GM19468 (cell line): ENCODE results near the gene STAC3.

Experiments
- ATAC-seq: cut with Tn5 transposase; IDR thresholded peaks from one replicate; pipeline ENCODE4 v1.9.1; 2021; ENCODE audit warnings: mild to moderate bottlenecking, moderate library complexity, moderate number of reproducible peaks; ENCODE audit not compliant: unreplicated experiment; ENCODE audit errors: extremely low read depth

Gene STAC3

DNA sequence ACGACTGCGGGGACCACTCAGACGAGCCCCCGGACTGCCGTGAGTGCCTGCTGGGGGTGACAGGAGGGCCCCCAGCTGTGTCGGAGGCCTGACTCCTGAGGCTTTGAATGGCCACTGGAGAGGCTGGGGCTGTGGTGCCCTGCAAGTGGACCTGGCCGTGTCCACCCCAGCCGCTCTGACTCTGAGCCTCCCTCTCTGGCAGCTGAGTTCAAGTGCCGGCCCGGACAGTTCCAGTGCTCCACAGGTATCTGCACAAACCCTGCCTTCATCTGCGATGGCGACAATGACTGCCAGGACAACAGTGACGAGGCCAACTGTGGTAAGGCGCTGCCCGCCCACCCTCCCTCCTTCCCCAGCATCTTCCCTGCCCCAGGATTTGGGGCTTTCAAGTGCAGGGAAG, 50.5 kb downstream of the STAC3 start:
- ATAC-seq = no peak

DNA sequence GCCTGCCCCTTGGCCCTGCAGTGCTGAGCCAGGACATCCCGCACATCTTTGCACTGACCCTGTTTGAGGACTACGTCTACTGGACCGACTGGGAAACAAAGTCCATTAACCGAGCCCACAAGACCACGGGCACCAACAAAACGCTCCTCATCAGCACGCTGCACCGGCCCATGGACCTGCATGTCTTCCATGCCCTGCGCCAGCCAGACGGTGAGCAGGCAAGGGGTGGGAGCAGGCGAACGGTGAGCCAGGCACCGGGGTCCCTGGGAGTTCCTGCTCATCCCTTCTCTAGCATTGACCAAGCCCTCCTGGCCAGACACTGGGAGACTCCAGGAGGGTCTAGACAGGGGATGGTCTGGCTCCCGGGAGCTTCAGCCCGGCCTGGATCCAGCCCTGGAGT, 51.8 kb downstream of the STAC3 start:
- ATAC-seq = no peak

DNA sequence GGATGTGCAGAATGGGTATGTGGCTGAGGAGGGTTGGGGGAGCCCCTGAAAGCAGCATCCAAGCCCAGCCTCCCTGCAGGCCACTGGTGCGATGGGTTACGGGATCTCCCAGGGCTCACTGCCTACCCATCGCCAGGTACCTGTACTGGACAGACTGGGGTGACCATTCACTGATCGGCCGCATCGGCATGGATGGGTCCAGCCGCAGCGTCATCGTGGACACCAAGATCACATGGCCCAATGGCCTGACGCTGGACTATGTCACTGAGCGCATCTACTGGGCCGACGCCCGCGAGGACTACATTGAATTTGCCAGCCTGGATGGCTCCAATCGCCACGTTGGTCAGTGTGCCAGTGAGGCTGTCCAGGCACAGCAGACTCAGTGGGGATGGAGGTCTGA, 52.7 kb downstream of the STAC3 start:
- ATAC-seq = no peak

DNA sequence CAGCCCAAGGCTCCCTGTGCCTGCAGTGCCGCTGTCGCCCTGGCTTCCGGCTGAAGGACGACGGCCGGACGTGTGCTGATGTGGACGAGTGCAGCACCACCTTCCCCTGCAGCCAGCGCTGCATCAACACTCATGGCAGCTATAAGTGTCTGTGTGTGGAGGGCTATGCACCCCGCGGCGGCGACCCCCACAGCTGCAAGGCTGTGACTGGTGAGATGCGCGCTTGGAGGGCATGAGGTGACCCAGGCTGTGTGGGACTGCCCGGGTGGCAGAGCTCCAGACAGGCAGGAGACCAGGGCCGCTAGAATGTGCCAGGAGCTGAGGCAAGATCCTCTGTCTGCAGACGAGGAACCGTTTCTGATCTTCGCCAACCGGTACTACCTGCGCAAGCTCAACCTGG, 54.0 kb downstream of the STAC3 start:
- ATAC-seq = no peak

DNA sequence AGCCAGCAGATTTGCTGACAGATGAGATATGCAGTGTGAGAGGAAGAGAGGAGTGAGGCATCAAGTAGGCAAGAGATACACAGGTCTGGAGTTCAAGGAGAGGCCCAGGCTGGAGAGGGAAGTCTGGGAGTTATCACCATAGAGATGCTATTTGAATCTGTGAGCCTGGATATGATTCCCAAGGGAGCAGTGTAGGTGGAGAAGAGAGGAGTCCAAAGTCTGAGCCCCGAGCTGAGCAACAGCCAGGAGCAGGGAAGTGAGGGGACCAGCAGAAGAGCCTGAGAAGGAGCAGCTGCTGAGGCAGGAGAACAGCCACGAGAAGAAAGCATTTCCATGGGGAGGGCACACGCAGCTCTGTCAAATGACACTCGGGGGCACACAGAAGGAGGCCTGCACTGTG, 54.5 kb downstream of the STAC3 start:
- no peak for ATAC-seq

DNA sequence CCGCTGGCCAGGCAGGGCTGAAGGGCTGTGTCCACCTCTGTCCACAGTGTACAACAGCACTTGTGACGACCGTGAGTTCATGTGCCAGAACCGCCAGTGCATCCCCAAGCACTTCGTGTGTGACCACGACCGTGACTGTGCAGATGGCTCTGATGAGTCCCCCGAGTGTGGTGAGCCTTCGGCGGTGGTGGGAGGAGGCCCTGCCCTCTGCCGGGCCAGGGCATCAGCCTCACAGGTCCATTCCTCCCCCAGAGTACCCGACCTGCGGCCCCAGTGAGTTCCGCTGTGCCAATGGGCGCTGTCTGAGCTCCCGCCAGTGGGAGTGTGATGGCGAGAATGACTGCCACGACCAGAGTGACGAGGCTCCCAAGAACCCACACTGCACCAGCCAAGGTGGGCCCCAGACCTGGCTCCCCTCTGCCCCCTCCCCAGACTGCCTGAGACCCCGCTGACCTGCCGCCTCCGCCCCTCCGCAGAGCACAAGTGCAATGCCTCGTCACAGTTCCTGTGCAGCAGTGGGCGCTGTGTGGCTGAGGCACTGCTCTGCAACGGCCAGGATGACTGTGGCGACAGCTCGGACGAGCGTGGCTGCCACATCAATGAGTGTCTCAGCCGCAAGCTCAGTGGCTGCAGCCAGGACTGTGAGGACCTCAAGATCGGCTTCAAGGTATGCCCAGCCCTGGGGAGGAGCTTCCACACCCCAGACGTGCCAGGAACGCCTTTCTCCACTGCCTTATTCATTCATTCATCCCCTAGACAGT, 55.2 kb downstream of the STAC3 start:
- ATAC-seq = no peak

DNA sequence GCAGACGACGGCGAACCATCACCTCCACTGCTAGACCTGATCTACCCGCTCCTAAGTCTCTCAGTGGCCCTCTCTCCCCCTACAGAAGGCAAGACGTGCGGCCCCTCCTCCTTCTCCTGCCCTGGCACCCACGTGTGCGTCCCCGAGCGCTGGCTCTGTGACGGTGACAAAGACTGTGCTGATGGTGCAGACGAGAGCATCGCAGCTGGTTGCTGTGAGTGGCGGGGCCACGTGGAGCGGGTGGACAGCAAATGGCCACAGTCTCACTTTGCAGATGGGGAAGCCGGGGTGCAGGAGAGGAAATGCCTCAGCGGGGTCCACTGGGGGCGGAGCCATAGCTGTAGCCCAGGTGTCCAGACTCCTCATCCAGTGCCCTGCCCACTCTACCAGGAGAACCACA, 55.8 kb downstream of the STAC3 start:
- ATAC-seq = no peak

DNA sequence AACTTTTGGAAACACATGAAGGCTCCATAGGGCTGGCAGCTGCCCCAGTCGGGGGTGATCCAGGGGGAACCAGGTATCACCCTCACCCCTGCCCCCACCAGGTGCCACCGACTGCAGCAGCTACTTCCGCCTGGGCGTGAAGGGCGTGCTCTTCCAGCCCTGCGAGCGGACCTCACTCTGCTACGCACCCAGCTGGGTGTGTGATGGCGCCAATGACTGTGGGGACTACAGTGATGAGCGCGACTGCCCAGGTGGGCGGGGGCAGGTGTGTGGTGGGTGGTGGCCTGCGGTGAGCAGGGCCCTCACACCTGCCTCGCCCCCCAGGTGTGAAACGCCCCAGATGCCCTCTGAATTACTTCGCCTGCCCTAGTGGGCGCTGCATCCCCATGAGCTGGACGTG, 56.7 kb downstream of the STAC3 start:
- ATAC-seq = no peak

DNA sequence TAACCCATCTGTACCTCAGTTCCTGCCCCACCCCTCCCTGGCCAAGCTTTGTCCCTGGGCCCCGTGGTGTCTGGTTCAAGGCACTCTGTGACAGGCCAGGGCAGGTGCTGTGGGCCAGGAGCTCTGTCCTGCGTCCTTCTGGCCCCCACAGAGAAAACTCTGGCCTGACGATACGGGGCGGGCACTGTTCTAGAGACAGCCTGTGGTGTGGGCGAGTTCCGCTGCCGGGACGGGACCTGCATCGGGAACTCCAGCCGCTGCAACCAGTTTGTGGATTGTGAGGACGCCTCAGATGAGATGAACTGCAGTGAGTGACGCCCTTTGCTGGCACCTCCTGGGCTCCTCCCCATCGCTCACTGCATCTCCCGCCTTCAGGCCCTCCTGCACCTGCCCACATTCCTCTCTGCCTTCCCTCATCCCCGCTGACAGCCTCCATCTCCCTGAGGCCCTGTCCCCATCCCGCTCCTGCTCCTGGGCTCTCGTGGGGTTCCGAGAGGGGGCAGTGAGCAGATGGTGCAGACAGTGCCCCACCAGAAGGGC, 57.2 kb downstream of the STAC3 start:
- no peak for ATAC-seq
